MM.1S (cell line): ENCODE data around the gene CCT2.

Experiments
- DNase-seq: peaks from one replicate; pipeline ENCODE4 v3.0.0-alpha.2; 2015
- H2AFZ ChIP-seq: fragments of 300-600 bp; sonication (generic); 2 replicates; pipeline ENCODE4 v1.6.0; 2016; ENCODE audit warnings: antibody characterized with exemption, low read length
- H3F3A ChIP-seq: fragments of 300-600 bp; sonication (generic); 2 replicates; pipeline ENCODE4 v1.6.1; 2016; ENCODE audit warnings: mild to moderate bottlenecking, antibody characterized with exemption, low read length, moderate library complexity, mixed read lengths; ENCODE audit not compliant: insufficient read depth
- H3K27ac ChIP-seq: fragments of 300-600 bp; sonication (generic); 2 replicates; pipeline ENCODE4 v1.5.1; 2016; ENCODE audit warnings: mild to moderate bottlenecking, low read length
- H3K27me3 ChIP-seq: fragments of 300-600 bp; sonication (generic); replicated peaks from 2 replicates; pipeline ENCODE4 v1.6.0; 2016; ENCODE audit warnings: low read length; ENCODE audit not compliant: insufficient read depth
- H3K36me3 ChIP-seq: fragments of 300-600 bp; sonication (generic); replicated peaks from 2 replicates; pipeline ENCODE4 v1.6.1; 2016; ENCODE audit warnings: mild to moderate bottlenecking, low read length, mixed read lengths; ENCODE audit not compliant: insufficient read depth
- H3K4me1 ChIP-seq: fragments of 300-600 bp; sonication (generic); 2 replicates; pipeline ENCODE4 v1.6.1; 2016; ENCODE audit warnings: low read length, mixed read lengths
- H3K4me2 ChIP-seq: fragments of 300-600 bp; sonication (generic); 2 replicates; pipeline ENCODE4 v1.6.0; 2016; ENCODE audit warnings: low read depth, low read length
- H3K4me3 ChIP-seq: fragments of 300-600 bp; sonication (generic); 2 replicates; pipeline ENCODE4 v1.5.1; 2016; ENCODE audit warnings: low read length, mixed read lengths
- H3K79me2 ChIP-seq: fragments of 300-600 bp; sonication (generic); 2 replicates; pipeline ENCODE4 v1.6.1; 2016; ENCODE audit warnings: mixed run types, low read length, mixed read lengths
- H3K9ac ChIP-seq: fragments of 300-600 bp; sonication (generic); 2 replicates; pipeline ENCODE4 v1.6.1; 2016; ENCODE audit warnings: low read length, mixed read lengths
- H3K9me2 ChIP-seq: fragments of 300-600 bp; sonication (generic); replicated peaks from 2 replicates; pipeline ENCODE4 v1.6.1; 2016; ENCODE audit warnings: mild to moderate bottlenecking, low read length, mixed read lengths; ENCODE audit not compliant: insufficient read depth
- H3K9me3 ChIP-seq: fragments of 300-600 bp; sonication (generic); replicated peaks from 2 replicates; pipeline ENCODE4 v1.6.1; 2016; ENCODE audit warnings: mild to moderate bottlenecking, low read length, mixed read lengths; ENCODE audit not compliant: insufficient read depth
- H4K20me1 ChIP-seq: fragments of 300-600 bp; sonication (generic); 2 replicates; pipeline ENCODE4 v1.6.1; 2016; ENCODE audit warnings: mild to moderate bottlenecking, low read length, moderate library complexity, mixed read lengths; ENCODE audit not compliant: insufficient read depth
- CTCF ChIP-seq: fragments of 300-600 bp; sonication (generic); IDR thresholded peaks from 2 replicates; pipeline ENCODE4 v1.5.1; 2016; ENCODE audit warnings: antibody characterized with exemption, low read length, mixed read lengths
- EZH2 ChIP-seq: fragments of 300-600 bp; sonication (generic); optimal IDR thresholded peaks from 2 replicates; pipeline ENCODE3; 2017; ENCODE audit warnings: low read depth, mild to moderate bottlenecking, antibody characterized with exemption, low read length, mixed read lengths
- EZH2phosphoT487 ChIP-seq: fragments of 300-600 bp; sonication (generic); IDR thresholded peaks from 2 replicates; pipeline ENCODE4 v1.6.1; 2018; ENCODE audit warnings: antibody characterized with exemption, low read length

Gene CCT2

GRCh38 chr12:69550569-69551350 lies 34.5 kb upstream of the CCT2 start:
- Histone ChIP-seq H3K4me2 (no peak overlapping the region), H3K36me3 (no peaks in the 10 kb centered on the region), H3K9ac (no peak overlapping the region), H4K20me1 (no peaks in the 10 kb centered on the region), H3K27ac (no peak overlapping the region), H3K79me2 (no peaks in the 10 kb centered on the region), H3K4me1 (no peaks in the 10 kb centered on the region), H3K4me3 (no peak overlapping the region), H3K9me3 (no peaks in the 10 kb centered on the region), H3K9me2 (no peaks in the 10 kb centered on the region), H3F3A (no peaks in the 10 kb centered on the region), H3K27me3 (no peaks in the 10 kb centered on the region), H2AFZ (no peak overlapping the region)
- TF ChIP-seq CTCF (no peak), EZH2phosphoT487 (no peak)
- no peak for DNase-seq

DNA sequence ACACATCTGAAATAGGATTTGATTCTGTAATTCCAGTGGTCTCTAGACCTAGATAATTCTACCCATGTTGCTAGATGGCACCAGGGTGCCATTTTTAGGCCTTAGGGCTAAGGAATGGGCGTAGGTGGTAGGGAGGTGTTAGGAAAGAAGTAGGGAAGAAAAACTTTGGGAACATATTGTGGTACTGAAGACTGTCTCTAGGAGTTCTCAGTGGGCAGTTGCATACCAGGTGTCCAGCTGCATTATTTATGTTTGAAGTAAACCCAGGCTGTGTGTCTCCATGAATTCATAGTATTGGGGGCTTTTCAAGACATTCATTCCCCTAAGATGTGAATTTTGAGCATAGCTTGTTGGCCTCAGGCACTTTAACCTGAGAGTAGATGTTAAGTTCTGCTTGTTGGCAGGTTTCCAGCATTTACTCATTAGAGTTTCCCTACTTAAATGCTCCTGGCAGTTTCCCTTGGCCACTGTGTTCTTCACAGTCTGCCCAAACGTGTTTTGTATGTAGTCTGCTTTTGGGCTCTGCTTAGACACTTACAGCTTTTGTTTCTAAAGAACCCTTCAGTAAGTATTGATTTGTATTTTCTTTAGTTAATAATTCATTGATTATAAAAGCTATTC lies 31.5 kb upstream of the CCT2 start:
- Histone ChIP-seq H2AFZ (no peak overlapping the region), H3K9ac (no peak overlapping the region), H4K20me1 (no peaks in the 10 kb centered on the region), H3K79me2 (no peaks in the 10 kb centered on the region), H3K27me3 (no peaks in the 10 kb centered on the region), H3K4me1 (no peaks in the 10 kb centered on the region), H3K4me3 (no peak overlapping the region), H3K4me2 (no peak overlapping the region), H3K36me3 (no peaks in the 10 kb centered on the region), H3K27ac (no peak overlapping the region), H3K9me3 (no peaks in the 10 kb centered on the region), H3F3A (no peaks in the 10 kb centered on the region), H3K9me2 (no peaks in the 10 kb centered on the region)
- no peak for DNase-seq
- TF ChIP-seq EZH2phosphoT487 (no peak), EZH2 (no peak), CTCF (no peak)

- Histone ChIP-seq H3K9ac (no peak overlapping the region), H3K27me3 (no peaks in the 10 kb centered on the region), H3K4me1 (no peaks in the 10 kb centered on the region), H3K9me2 (no peaks in the 10 kb centered on the region), H3K36me3 (no peaks in the 10 kb centered on the region), H2AFZ (no peak overlapping the region), H3K4me3 (no peak overlapping the region), H4K20me1 (no peaks in the 10 kb centered on the region), H3F3A (no peaks in the 10 kb centered on the region), H3K79me2 (no peaks in the 10 kb centered on the region), H3K9me3 (no peaks in the 10 kb centered on the region), H3K4me2 (no peak overlapping the region), H3K27ac (no peak overlapping the region)
- no peak for DNase-seq
- TF ChIP-seq EZH2, result no peak
- no peak for TF ChIP-seq CTCF
- no peak for TF ChIP-seq EZH2phosphoT487
These were observed 29.8 kb upstream of the CCT2 start for GRCh38 chr12:69555461-69555860.
